HL-60 (cell line): ENCODE results near the gene OTOA.

ENCODE experiments used
- DNase-seq, 2 experiments: peaks; one replicate each; pipeline ENCODE4 v3.0.0-alpha.2; 2010 to 2020; ENCODE audit warnings: low read depth in 1 of 2, low spot score in 1 of 2
- H3K27ac ChIP-seq: fragments of 250-450 bp; sonication (Bioruptor Pico); replicated peaks from 2 replicates; pipeline ENCODE4 v1.5.1; 2020; ENCODE audit warnings: mild to moderate bottlenecking, moderate library complexity
- H3K27me3 ChIP-seq: fragments of 250-450 bp; sonication (Bioruptor Pico); 2 replicates; pipeline ENCODE4 v1.5.1; 2021; ENCODE audit warnings: mild to moderate bottlenecking, moderate library complexity; ENCODE audit not compliant: insufficient read depth, poor library complexity, severe bottlenecking
- H3K4me3 ChIP-seq: replicated peaks from 2 replicates; pipeline ENCODE4 v1.5.1; 2011; ENCODE audit warnings: mild to moderate bottlenecking, control low read depth, low read length; ENCODE audit not compliant: insufficient read depth
- GABPA ChIP-seq: IDR thresholded peaks from 2 replicates; pipeline ENCODE4 v1.6.1; 2012; ENCODE audit warnings: low read depth
- POLR2AphosphoS5 ChIP-seq: IDR thresholded peaks from 2 replicates; pipeline ENCODE4 v1.6.1; 2012; ENCODE audit warnings: low read depth
- SPI1 ChIP-seq: IDR thresholded peaks from 2 replicates; pipeline ENCODE4 v1.6.1; 2012; ENCODE audit warnings: low read depth, mild to moderate bottlenecking, borderline replicate concordance
- long read RNA-seq: library from polyadenylated mRNA; unstranded; transcript quantifications from one replicate; pipeline ENCODE4 v2.0.0, GENCODE V29; 2020
- TF ChIP-seq, protein P1 (sequence below): IDR thresholded peaks from 2 replicates; pipeline ENCODE4 v1.6.1; 2012; ENCODE audit warnings: low read depth; ENCODE audit not compliant: insufficient replicate concordance
- TF ChIP-seq, protein P2 (sequence below): IDR thresholded peaks from one replicate; pipeline ENCODE4 v1.5.1; 2011; ENCODE audit warnings: low read length, control low read depth, inconsistent platforms; ENCODE audit not compliant: insufficient read depth

Gene OTOA
- long read RNA-seq, result 0 reads

DNA sequence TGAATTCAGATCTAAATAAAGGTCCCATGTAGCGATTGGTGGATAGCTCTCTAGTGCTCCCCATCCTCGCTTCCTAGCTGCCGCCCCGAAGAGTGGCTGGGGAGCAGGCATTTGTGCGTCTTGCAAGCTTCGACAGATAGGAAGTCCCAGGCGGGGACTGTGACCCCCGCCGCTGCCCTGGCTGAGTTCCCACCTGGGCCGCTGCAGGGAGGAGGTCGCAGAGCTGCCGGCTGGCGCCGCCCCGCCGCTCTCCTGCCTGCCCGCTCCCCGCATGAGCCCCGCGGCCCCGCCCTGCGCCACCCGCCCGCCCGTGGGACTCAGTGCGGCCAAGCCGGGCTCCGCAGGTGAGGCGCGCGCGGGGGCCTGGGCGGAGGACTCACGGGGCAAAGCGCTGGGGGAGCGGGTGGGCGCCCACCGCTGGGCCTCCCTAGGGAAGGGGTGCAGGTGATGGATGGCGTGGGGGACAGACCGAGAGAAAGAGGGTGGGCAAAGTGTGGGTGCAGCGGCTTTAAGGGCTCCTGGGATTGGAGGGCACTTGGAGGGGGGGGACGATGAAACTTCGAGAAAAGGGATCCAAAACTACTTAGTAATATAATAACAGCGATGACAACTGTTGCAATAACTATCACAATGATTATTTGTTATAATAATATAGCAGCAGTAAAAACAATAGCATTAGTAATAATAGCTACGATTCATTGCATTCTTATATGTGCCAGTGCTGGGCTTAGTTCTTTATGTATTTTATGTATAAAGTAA, at the start of gene OTOA:
OTOA (plus strand) TSS at position 80 of the 759 bp plus-strand sequence. CDS start 14,547 bp downstream, outside the sequence.
- H3K27ac ChIP-seq, result no peak within 1 kb of the TSS
- peaks cover 23% of the 10 kb centered on the region for H3K27me3 ChIP-seq
- no peak for DNase-seq
- TF ChIP-seq SPI1 (no peak), GABPA (no peak), POLR2AphosphoS5 (no peak)
- TF ChIP-seq, protein P1, sequence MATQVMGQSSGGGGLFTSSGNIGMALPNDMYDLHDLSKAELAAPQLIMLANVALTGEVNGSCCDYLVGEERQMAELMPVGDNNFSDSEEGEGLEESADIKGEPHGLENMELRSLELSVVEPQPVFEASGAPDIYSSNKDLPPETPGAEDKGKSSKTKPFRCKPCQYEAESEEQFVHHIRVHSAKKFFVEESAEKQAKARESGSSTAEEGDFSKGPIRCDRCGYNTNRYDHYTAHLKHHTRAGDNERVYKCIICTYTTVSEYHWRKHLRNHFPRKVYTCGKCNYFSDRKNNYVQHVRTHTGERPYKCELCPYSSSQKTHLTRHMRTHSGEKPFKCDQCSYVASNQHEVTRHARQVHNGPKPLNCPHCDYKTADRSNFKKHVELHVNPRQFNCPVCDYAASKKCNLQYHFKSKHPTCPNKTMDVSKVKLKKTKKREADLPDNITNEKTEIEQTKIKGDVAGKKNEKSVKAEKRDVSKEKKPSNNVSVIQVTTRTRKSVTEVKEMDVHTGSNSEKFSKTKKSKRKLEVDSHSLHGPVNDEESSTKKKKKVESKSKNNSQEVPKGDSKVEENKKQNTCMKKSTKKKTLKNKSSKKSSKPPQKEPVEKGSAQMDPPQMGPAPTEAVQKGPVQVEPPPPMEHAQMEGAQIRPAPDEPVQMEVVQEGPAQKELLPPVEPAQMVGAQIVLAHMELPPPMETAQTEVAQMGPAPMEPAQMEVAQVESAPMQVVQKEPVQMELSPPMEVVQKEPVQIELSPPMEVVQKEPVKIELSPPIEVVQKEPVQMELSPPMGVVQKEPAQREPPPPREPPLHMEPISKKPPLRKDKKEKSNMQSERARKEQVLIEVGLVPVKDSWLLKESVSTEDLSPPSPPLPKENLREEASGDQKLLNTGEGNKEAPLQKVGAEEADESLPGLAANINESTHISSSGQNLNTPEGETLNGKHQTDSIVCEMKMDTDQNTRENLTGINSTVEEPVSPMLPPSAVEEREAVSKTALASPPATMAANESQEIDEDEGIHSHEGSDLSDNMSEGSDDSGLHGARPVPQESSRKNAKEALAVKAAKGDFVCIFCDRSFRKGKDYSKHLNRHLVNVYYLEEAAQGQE, result no peak
- TF ChIP-seq, protein P2, sequence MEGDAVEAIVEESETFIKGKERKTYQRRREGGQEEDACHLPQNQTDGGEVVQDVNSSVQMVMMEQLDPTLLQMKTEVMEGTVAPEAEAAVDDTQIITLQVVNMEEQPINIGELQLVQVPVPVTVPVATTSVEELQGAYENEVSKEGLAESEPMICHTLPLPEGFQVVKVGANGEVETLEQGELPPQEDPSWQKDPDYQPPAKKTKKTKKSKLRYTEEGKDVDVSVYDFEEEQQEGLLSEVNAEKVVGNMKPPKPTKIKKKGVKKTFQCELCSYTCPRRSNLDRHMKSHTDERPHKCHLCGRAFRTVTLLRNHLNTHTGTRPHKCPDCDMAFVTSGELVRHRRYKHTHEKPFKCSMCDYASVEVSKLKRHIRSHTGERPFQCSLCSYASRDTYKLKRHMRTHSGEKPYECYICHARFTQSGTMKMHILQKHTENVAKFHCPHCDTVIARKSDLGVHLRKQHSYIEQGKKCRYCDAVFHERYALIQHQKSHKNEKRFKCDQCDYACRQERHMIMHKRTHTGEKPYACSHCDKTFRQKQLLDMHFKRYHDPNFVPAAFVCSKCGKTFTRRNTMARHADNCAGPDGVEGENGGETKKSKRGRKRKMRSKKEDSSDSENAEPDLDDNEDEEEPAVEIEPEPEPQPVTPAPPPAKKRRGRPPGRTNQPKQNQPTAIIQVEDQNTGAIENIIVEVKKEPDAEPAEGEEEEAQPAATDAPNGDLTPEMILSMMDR, result no peak
- peak within 1 kb of the TSS; percentile 21 for H3K4me3 ChIP-seq

DNA sequence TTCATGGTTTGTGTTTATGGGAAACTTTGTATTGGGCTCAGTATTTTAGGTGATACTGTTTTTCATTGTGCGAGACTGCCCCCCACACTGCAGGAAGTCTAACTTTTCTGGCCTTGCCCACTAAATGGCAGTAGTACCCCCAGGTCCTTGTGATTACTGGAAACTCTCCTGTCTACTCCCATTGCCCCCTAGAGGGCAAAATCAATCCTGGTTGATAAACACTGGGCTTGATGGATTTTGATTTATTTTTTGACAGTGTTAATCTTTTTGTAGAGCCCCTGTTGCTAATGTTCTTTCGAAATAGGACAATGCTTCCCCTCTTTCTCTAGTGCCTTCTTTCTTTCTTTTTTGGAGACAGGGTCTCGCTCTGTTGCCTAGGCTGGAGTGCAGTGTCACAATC, 48.9 kb upstream of the OTOA start:
- DNase-seq, result no peak
- no peak overlapping the region for H3K4me3 ChIP-seq
- H3K27ac ChIP-seq, result no peak overlapping the region
- TF ChIP-seq, protein P1, result no peak
- TF ChIP-seq SPI1, result no peak
- TF ChIP-seq, protein P2, result no peak
- TF ChIP-seq GABPA, result no peak
- TF ChIP-seq POLR2AphosphoS5, result no peak
- H3K27me3 ChIP-seq, result no peaks in the 10 kb centered on the region

DNA sequence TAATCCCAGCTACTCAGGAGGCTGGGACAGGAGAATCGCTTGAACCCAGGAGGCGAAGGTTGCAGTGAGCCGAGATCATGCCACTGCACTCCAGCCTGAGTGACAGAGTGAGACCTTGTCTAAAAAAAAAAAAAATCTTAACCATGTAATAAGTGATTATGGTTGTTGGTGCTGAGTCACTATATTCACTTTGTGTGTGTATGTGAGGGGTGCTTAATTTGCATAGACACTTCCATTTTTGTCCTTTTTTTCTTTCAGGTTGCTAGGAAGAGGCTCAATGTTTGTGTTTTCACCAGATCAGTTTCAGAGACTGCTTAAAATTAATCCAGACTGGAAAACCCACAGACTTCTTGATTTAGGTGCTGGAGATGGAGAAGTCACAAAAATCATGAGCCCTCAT, 46.2 kb upstream of the OTOA start:
- no peak for DNase-seq
- no peak for TF ChIP-seq POLR2AphosphoS5
- no peak for TF ChIP-seq SPI1
- no peak for TF ChIP-seq GABPA
- TF ChIP-seq, protein P1, result no peak
- TF ChIP-seq, protein P2, result no peak
- no peak overlapping the region for H3K27ac ChIP-seq
- no peaks in the 10 kb centered on the region for H3K27me3 ChIP-seq
- no peak overlapping the region for H3K4me3 ChIP-seq
